Fibroblast of skin of right quadriceps (primary cell): ENCODE data around the gene IL2RA.
A peak's percentile ranks its signal among the peaks of the same experiment; 100 is the strongest.
"Not testable (repeated sequence)": the region's sequence is repeated elsewhere in the genome, so short reads cannot be mapped to it uniquely, and the experiment has no call there.

Experiments used
- DNase-seq: peaks from one replicate; pipeline ENCODE4 v3.0.0-alpha.2; 2013

The IL2RA gene

DNA sequence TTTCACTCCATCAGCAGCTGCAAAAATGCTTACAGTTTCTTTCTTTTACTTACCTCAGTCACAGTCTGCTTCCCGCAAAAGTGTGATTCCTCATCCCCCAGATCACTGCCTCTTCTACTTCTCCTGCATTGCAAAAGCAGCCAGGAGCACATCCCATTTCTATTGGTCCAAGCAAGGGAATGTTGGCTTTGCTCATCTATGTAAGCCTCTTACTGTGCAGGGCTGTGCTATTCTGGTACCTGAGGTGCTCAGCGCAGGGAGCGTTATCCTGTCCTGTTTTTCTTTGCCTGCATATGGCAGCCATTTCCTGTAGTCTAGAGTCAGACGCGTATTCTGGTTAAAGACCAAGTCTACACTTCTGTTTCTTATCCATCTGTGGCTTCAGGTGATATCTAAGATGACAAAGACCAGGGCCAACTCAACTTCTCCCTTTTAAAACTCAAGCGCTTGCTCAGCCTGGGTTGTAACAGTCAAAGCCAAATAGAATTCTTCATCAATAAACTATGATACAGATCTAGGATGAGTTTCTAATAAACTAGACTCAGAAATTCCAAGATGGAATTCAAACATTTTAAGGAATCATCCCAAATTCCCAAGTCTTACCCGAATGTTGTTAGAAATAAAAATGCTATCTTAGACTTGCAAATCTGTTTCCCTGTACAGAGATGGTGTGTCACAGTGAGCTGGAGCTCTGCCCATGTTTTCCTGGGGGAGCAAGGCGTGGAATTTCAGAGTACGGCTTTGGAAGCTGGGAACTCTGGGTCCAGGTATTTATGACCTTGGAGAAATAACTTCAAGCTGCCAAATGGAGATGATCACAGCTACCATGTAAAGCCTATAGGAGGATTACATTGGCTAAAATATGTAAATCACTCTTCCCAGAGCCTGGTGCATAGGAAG lies 20.6 kb upstream of the IL2RA start:
- peak; percentile 18 for DNase-seq

DNA sequence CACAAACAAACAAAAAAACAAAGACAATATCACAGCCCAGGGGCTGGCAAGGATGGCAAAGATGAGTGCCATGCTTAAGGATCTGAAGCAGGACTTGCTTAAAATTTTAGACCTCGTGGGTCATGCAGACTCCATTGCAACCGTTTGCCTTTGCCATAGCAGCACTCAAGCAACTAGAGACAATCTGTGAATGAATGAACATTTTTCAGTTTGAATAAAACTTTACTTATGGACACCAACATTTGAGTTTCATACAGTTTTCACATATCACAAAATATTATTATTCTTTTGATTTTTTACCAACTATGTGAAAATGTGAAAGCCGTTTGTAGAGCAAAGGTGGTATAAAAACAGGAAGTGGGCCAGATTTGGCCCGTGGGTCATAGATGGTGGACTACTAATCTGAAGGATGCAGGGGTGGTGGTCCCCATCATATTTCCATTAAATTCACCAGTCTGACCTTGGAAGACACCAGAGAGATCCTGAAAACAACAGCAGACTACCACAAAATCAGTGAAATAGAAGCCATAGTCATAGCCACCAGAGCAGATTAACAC lies 18.3 kb upstream of the IL2RA start:
- DNase-seq: no peak

DNA sequence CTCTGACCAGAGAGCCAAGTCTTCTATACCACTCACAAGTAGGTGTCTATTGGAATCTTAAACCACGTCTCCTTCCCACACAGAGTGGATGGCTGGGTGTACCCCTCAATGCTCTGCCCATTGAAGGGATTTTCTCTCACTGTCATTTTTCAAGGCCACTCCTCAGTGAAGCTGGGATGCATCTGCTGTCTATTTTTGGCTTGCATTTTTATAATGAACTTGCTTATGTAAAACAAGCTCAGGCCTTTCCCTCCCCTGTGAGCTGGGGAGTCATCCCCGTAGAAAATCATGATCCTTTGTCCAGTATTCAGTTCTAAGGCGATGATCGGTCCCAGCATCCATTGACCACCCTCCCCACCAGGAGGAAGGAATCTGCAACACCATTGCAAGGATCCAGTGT lies 16.9 kb upstream of the IL2RA start:
- no peak for DNase-seq

DNA sequence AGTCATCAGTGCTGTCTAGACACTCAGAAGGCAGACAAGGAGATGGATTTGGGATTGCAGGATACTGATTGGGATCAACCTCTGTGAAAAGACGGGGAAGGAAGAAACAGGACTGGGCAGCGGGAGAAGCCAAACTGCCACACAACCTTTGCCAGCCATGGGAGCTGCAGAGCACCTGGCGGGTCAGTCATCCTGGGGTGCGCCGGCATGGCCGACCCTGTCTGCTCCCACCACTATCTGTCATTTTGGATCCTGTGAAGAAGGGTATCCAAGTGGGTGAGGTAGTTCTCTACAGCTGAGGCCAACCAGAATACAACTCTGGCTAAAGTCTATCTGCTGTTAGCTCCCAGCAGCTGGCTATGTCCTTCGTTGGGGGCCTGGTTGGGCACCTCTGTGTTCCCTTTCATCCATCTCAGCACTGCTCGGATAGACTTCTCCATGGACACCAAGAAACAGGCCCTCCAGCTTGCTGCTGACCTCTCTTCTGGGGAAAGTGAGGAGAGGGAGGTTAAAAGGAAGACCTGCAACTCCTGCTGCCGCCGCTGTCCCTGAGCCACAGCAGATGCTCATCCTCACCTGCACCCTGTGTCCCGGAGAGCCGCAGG lies 15.0 kb upstream of the IL2RA start:
- DNase-seq: no peak

DNA sequence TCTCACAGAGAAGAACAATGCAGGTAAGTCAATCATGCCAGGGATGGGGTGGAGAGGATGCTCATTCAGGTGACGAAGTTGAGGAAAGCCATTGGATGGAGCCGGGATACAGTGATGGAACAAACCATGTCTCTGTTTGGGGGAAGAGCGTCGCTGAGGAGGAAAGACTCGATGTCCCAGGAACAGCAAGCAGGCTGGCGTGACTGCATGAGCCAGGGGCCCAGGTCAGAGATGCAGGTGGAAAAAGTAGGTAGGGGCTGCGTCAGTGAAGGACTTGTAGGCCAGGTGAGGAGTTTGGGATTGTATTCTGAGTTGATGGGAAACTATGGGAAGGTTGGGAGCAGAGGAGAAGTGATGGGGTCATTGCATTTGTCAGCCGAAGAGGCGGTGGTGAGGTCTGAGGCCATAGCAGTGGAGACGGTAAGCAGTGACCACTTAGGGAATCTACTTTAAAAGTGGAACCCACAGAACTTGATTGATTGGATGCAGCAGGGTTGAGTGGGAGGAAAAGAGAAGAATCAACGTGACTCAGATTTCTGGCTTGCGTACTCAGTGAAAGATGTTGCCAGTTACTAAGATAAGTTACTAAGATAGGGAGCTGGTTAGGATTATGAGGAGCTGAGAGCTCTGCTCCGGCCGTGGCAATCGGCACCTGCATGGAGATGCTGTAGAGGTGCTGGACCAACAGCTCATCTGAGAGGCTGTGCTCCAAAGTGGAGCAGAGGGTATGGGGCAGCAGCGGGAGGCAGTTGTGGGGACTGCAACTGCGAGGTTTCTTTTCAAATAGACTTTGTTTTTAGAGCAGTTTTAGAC lies 12.5 kb upstream of the IL2RA start:
- DNase-seq: peak; percentile 7

DNA sequence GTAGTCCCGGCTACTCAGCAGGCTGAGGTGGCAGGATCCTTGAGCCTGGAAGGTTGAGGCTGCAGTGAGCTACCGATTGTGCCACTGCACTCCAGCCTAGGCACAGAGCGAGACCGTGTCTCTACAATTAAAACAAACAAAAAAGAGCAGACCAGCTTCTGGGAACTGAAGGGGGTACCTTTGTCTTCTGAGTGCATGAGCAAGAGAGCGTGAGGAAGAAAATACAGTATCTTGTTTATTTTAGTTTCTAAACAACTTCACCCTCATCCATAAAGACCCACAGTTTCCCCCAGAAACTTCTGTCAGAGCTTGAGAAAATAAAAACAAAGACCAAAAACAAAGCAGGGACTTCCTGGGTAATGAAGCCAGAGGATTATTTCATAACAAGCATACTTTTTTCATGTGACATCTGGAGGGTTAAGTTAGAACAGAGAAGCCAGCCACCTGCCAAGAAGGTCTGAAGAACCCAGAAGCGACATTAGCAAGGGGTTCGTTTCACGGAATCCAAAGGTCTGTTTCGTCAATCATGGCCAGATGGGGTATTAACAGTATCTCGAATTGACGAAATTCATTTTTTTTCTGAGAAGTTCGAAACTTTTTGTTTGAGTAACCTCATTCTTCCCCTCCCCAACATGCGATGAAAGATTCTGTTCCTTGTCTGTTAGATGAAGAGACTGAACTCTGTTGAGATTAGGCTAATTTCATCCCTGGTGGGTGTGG lies 10.2 kb upstream of the IL2RA start:
- DNase-seq: no peak

DNA sequence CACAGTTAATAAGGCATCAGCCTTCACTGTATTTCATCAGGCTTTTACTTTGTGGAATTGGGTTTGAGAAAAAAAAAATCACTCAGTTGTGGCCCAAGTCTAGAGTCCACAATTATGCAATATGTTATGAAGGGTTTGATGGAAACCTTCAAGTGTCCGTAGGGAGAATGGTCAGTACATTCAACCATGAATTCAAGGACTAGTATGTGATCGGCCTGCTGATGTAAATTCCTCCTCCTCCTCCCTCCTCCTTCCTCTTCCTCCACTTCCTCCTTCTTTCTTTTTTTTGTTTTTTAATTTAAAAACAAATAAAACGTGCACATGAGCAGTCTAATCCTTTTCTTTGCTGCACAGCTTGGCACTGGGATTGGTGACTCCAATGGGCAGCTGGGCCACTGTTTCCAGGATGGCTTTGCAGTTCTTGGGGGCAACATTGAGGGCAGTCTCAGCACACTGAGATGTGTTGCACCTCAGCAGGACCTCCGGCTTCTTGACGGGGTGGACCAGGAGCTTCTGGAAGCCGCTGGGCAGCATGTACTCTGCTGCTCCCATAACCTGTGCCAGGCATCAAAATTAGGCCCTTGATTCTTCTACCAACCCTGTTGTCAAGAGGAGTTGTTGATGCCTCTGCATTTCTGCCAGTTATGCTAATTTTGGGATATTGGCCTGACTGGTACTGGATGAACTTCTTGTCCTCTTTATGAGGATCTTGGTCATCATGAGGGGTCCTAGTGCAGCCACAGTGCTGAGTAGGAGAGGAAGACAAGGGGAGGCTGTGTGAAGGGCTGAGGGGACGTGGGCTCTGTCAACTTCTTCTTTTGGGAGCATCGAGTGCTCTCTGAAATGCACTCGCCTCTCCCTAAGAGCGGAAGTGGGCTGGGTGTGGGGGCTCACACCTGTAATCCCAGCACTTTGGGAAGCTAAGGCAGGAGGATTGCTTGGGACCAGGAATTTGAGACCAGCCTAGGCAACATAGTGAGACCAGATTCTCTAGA lies 9.3 kb upstream of the IL2RA start:
- no peak for DNase-seq

DNA sequence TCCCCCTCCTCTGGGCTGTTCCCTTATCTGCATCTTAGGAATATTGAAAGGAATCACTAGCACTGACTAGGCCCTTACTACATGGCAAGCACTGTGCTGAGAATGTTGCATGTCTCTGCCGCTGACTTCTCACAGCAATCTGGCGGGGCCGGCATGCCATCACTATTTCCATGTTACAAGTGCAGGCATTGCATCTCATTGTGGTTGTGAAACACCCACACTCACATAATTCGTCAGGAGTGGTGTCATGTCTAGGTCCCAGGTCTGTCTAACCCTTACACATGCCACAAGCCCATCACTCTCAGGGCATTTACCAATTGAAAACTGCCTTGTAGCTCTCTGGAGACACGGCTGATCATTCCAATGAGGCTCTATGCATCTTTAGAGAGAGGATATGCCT lies 8.5 kb upstream of the IL2RA start:
- DNase-seq: no peak

DNA sequence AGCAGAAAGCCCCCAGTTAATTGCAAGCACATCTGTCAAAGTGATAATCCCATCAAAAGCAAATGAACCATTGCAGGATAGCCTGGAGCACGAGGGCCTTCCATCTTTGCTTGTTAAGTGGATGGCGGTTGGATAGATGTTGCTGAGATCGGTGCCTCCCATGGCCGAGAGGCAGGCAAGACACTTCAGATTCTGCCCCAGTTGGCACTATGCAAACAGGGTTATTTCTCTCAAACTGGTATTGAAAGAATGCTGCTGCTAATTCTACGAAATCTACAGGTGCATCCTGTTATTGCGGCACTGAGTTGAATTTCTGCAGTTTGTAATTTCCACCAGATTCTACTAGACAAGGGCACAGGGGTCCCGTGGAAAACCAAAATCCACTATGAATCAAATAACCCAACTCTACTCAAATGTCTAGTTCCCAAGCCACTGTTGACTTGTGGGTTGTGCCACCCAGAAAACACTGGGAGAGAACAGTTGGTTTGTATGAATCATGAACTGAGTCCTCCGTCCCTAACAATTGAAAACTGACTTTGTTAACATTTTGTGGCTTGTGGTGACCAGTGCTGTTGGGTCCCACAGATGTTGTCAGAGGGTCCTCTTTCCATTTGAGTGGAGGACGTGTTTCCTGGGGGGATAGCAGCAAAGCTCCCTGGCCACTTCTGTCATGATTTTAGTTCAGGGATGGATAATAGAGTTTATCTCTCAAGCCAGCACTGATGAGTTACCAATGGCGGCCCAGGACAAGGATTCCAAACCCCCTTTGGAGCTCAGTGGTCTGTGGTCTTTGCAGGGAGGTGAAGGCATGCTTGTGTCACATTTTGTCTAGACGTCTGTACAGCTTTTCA lies 7.1 kb upstream of the IL2RA start:
- no peak for DNase-seq

DNA sequence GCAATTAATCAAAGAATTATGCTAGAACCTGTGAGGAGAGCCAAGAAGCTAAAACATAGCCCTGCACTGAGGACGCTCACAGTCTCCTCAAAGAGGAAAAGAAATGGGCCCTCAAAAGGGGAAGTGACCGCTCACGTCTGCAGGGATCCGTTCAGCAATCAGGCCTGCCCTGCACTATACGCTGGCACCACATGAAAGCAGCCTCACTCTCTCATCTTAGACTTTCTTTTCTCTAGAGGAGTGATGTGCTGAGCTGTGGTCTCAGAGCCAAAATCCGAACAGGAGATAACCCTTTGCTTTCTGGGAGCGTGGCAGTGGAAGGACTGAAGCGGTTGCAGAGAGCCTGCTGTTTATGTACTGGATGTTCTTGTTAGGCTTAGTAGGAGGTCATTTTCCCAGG lies 6.3 kb upstream of the IL2RA start:
- no peak for DNase-seq

DNA sequence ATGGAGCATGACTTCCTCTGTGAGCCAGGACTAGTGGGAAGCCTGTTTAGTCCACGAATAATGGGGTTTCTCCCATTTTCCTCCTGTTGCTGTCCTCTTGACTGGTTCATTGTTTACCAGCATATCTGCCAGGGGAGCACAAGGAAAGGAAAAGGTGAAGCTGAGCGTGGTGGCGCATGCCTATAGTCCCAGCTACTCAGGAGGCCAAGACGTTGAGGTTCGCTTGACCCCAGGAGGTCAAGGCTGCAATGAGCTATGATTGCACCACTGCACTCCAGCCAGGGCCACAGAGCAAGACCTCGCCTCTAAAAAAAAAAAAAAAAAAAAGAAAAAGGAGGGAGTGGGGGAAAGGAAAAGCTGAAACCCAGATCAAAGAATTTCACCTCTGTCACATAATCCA lies 5.8 kb upstream of the IL2RA start:
- DNase-seq: no peak

DNA sequence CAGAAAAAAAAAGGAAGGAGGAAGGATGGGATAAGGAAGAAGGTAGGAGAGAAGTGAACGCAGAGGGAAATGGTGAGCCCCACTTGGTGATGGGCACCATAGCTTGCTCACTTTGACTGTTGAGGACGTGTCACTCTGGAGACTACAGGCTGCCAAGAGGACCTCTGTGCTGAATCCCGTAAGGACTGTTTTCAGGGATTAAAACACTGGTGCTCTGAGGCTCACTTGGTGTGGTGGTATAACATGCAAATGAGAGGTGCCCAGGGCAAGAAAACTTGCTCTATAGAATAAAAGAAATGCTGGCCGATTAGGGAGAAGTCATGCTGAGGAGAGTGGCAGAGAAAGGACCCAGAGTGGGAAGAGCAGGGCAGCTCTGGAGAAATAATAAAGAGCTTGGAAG lies 5.3 kb upstream of the IL2RA start:
- DNase-seq: no peak

DNA sequence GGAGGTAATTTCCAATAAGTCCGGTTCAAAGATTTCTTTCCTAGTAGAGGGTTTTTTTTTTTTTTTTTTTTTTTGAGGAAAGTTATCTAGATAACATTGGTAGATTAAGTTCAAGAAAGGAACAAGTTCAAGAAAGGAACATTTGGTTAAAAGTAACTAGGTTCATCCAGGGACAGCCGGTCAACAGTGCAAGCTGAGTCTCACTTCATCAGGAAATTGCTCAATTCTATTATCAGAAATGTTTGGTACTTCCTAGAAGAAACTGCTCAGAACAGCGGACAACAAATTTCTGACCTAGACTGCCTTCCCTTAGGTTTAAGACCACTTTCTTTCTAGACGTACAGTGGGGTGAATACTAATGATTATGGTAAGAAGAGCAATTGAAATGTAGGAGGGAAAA lies 3.7 kb upstream of the IL2RA start:
- no peak for DNase-seq

DNA sequence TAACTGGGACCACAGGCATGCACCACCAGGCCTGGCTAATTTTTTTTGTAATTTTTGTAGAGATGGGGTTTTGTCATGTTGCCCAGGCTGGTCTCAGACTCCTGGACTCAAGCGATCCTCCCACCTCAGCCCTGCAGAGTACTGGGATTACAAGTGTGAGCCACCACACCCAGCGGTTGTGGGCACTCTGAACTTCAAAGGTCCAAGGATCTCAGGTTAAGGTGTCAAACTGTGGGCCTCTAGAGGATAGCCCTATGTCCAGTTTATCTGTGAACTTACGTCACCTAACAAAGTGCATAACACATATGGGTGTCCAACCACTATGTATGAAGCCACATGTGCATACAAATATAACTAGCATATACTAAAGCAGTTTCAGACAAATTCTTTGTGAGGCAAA lies 3.2 kb upstream of the IL2RA start:
- no peak for DNase-seq

DNA sequence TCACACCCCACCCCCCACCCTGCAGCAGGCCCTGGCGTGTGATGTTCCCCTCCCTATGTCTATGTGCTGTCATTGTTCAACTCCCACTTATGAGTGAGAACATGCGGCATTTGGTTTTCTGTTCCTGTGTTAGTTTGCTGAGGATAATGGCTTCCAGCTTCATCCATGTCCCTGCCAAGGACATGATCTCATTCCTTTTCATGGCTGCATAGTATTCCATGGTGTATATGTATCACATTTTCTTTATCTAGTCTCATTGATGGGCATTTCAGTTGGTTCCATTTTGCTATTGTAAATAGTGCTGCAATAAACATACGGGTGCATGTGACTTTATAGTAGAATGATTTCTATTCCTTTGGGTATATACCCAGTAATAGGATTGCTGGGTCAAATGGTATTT lies 2.6 kb upstream of the IL2RA start:
- DNase-seq: not testable (repeated sequence)

DNA sequence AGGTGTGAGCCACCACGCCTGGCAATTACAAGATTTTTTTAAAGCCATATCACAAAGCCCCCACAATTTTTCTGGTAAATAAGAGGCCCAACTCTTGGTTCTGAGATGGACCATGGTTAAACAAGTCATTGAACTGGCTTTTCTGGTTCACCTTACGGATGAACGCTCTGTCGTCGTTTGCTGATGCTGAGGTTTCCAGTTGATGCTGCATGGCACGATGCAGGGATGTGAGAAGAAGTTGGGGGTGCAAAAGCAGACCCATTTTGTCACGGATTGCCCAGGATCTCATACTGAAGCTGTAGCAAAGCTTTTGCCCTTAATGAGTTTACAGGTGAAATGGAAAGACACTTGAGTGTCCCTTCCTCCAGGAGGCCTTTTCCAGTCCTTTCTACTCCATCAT lies 2.0 kb upstream of the IL2RA start:
- no peak for DNase-seq

DNA sequence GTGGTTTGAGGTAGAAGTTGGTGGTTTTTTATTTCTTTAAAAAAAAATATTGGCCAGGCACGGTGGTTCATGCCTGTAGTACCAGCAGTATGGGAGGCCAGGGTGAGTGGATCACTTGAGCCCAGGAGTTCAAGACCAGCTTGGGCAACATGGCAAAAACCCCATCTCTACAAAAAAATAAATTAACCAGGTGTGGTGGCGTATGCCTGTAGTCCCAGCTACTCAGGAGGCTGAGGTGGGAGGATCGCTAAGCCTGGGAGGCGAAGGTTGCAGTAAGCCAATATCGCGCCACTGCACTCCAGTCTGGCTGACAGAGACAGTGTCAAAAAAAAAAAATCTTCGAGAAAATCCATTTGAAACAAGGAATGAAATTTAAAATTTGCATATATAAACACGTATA lies 1.1 kb downstream of the IL2RA start:
- DNase-seq: no peak

DNA sequence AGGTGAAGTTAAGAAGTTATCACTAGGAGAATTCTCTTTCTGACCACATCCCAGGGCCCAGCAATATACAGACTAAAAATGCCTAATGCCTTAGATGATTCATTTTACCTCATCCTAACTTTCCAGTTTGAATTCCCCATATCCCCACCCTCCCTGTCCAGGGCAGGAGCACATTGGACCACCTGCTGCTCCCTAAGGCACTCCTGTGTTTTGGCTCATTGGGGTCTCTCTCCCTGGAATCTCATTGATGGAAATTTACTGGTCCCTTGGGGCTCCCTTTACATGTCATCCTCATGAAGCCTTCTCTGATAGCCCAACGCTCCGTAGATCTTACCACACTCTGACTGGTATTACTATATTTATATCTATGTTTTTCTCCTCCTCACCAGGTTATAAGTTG lies 2.7 kb downstream of the IL2RA start:
- DNase-seq: no peak

DNA sequence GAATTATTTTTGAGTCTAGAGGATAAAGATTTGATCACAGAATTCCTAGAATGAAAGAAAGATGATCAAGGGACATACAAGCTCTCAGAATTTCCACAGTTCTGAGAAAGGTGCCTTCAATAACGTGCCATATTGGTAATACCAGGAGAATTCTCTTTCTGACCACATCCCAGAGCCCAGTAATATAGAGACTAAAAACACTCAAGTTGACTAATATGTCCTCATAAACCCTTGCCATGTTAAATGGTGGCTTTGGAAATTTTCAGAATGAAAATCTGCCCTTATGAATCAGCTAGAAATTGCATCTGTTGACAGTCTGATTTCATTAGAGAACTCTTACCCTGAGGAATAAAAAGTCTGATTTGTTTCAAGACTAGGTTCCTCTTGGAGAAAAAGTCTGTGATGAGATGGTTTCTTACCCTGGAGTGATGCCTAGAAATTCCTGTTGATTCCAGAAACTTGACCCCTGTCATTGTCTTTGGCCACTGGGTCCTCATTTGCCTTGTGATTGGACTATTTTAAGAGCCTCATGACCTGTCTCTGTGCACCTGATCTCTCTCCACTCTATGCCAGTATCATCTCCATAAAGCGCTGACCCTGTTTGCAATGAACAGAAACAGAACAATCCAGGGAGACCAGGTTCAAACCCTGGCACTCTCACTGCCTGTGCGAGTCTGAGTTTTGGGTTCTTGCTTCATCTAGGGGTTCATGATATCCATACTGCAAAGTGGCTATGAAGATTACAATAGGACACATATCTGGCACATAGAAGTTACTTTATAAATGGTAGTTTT lies 3.3 kb downstream of the IL2RA start:
- no peak for DNase-seq
